HG03045 (cell line): ENCODE measurements around the gene ZFP92.
"Not testable (repeated sequence)": the region's sequence is repeated elsewhere in the genome, so short reads cannot be mapped to it uniquely, and the experiment has no call there.

Experiments used
- ATAC-seq: cut with Tn5 transposase; IDR thresholded peaks from one replicate; pipeline ENCODE4 v1.9.1; 2021; ENCODE audit warnings: mild to moderate bottlenecking, moderate library complexity; ENCODE audit not compliant: unreplicated experiment

ZFP92 gene

GRCh38 chrX:153386097-153386496 is 25.2 kb upstream of the ZFP92 start:
- no peak for ATAC-seq

DNA sequence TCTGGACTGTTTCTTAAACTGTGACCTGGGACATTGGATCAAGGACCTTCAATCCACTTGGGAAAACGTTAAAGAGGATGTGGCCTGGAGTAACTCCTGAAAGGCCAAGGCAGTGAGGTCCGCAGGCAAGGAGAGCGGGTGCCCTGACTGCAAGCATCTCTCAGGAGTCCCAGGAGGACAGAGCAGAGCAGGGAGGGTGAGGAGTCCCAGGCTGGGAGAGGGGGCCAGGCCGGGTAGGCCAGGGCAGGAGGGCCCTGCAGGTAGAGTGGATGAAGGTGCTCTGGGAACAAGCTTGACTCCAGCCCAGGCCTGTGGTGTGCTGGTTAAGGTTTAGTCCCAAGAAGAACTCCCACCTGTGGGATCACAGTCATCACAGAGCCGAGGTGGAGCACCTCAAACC is 23.9 kb upstream of the ZFP92 start:
- no peak for ATAC-seq

DNA sequence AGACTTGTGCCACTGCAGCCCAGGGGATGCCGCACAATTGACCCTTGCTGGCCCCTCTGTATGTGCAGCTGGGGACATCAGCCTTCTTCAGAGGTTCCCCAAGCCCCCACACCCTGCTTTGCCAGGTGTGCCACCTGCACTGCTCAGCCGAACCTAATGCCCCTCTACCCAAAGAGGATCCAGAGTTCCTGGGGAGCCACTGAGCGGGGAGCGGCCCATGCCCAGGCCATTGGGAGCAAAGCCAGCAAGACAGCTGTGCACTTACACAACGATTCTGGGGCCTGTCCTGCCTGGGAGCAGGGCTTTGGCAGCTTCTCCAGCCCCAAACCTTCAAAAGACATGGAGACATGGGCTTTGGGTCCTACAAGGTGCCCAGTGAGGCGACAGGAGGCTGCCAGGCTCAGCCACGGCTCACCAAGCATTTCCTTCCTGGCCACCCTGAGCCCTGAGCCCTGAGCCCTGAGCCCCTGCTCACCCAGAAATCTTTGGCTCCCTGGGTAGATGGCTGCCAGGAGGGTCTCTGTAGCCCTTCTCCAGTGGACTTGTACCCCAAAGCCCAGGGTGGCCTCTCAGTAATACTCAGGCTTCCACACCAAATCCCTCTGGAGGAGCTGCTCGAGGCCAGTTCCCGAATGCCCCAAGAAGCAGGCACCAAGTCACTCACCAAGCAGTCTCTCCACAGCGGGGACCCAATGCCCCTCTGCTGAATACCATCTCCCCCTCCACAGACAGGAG is 23.1 kb upstream of the ZFP92 start:
- ATAC-seq, result no peak

GRCh38 chrX:153388722-153389459 is 22.4 kb upstream of the ZFP92 start:
- no peak for ATAC-seq

- not testable (repeated sequence) for ATAC-seq
These were observed 21.9 kb upstream of the ZFP92 start for GRCh38 chrX:153389460-153389768.

GRCh38 chrX:153392642-153393321 is 18.5 kb upstream of the ZFP92 start:
- no peak for ATAC-seq

- no peak for ATAC-seq
These were observed 16.7 kb upstream of the ZFP92 start for GRCh38 chrX:153394612-153395011.

- ATAC-seq, result no peak
These were observed 15.5 kb upstream of the ZFP92 start for GRCh38 chrX:153395613-153396319.

- no peak for ATAC-seq
These were observed 14.7 kb upstream of the ZFP92 start for GRCh38 chrX:153396320-153397195.

- no peak for ATAC-seq
These were observed 13.9 kb upstream of the ZFP92 start for GRCh38 chrX:153397256-153397960.

DNA sequence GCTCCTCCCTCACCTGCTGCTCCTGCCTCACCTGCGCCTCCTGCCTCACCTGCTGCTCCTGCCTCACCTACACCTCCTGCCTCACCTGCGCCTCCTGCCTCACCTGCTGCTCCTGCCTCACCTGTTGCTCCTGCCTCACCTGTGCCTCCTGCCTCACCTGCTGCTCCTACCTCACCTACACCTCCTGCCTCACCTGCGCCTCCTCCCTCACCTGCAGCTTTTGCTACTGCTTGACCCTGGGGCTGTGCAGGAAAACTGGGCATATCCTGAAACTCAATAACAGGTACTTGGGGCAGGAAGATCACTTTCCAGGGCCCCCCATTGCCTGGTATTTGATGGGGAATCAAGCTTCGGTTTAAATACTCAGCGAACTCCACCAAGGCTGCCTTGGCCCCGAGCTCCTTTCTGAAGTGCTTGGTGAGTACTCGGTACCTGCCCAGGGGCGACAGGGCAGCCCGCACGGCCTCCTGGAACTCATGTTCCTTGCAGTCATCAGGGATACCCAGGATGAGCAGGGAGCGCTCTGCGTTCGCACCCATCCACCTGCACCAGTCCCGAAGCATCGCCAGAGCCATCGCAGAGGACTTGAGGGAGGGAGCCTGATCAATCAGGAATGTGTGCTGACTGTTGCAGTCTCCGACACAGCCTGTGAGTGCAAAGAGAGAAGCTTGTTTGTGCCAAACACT is 12.9 kb upstream of the ZFP92 start:
- ATAC-seq, result no peak

- ATAC-seq, result no peak
These were observed 10.8 kb upstream of the ZFP92 start for GRCh38 chrX:153400146-153401132.

DNA sequence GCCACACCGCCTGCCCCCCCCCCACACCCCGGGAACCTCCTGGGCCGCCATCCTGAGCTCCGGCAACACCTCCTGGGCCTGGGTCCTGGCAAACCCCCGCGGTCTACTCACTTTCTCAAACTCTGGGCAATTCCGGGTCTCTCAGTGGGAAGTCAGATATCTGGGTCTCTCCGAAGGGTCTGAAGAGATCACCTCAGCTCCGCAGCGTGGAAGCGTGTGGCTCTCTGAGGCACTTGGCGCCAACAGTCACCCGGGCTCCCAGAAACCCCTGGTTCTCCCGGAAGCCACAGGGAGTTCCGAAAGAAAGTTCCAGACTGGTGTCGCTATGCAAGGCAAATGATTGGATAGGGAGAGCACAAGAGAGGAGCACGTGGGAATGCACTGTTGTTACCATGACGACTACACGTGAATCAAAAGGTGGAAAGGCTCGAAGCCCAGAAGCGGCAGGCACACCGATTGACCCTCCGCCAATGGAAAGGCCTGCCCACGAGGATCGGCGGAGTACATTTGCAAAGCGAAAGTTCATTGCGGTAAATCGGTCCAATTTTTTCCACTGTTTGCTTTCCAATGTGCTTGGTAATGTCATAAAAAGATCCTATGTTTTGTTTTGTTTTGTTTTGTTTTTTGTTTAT is 10.0 kb upstream of the ZFP92 start, which contains the start of gene PNMA6E:
Gene PNMA6E (minus strand): TSS at position 218 of the 632 bp plus-strand sequence. CDS start 2,501 bp downstream, outside the sequence.
- ATAC-seq, result no peak

DNA sequence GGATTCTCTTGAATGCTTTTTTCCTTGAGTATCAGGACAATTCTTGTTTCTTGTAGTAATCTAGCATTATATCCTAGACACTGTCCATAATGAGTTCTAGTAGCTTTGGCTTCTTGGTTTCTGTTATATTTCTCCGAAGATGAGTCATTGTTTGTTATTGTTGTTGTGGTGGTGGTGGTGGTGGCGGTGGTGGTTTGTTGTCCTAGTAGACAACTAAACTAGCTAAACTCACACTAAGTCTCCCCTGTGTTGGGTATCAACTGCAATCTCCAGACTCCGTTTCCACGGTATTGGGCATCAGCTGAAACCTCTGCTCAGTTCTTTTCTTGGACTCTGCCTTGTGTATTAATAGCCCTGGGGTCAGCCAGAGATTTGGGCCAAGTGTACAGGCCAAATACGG is 6.9 kb upstream of the ZFP92 start:
- ATAC-seq, result not testable (repeated sequence)

GRCh38 chrX:153405426-153405825 is 5.8 kb upstream of the ZFP92 start:
- ATAC-seq, result no peak

DNA sequence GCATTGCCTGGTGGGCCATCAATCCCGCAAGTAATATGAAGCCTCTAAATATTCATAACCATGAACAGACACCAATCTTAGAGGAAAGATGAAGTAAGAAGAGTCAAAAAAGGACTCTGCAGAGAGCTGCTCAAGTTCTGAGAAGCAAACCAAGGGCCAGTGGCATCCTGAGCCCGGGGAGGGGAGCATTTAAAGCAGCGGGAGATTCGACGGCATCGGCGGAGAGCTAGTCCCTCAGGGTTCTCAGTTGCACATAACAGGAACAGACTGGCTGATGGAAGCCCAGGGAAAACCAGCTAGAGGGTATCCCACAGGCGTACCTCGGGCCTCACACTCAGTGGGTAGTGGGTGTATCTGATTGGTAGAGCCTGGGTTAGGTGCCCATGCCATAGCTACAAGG is 5.3 kb upstream of the ZFP92 start:
- no peak for ATAC-seq

- no peak for ATAC-seq
These were observed 4.4 kb upstream of the ZFP92 start for GRCh38 chrX:153406903-153407302.
